Endothelial cell of umbilical vein (primary cell): ENCODE data around the gene AHRR. TPM values are rescaled to one million over a fixed set of nuclear protein-coding genes. Genes with fewer than 3 reads are reported as not detected.

Experiments used
- BruUV-seq: library from RNA; stranded (reverse); fragments of 400-500 nt; replicated peaks from 2 replicates; lab custom pipeline; 2021; lab: Mats Ljungman, UMichigan
- CTCF ChIA-PET: fragments of 300-600, 350-600 bp; sonication (Branson Sonifier 250); formaldehyde crosslinking; loops from one replicate; lab custom pipeline; 2021; ENCODE audit warnings: antibody characterized with exemption, inconsistent platforms; lab: Charles Lee
- POLR2A ChIA-PET: fragments of 300-600, 350-600 bp; sonication (Branson Sonifier 250); formaldehyde crosslinking; loops from one replicate; lab custom pipeline; 2021; ENCODE audit warnings: antibody characterized with exemption, inconsistent platforms; lab: Charles Lee
- DNase-seq: peaks from one replicate; pipeline ENCODE4 v3.0.0-alpha.2; 2011; ENCODE audit warnings: low read depth, low spot score
- FAIRE-seq: peaks from 2 replicates; lab custom pipeline; 2011; peaks lifted over from hg19 to GRCh38; lab: Jason Lieb, UNC
- H2AFZ ChIP-seq: 2 replicates; pipeline ENCODE4 v1.6.0; 2012; ENCODE audit warnings: low read depth, low read length, control low read depth, inconsistent platforms
- H3K27ac ChIP-seq: 2 replicates; pipeline ENCODE4 v1.5.1; 2011; ENCODE audit warnings: low read depth, mild to moderate bottlenecking, control low read depth, low read length, moderate library complexity; ENCODE audit not compliant: insufficient read depth
- H3K27me3 ChIP-seq, 2 experiments: 2 replicates each; pipeline versions ENCODE4 v1.6.0 to v1.6.1; 2011; ENCODE audit warnings: low read length in 2 of 2, mixed read lengths in 1 of 2; ENCODE audit not compliant: control insufficient read depth in 2 of 2, insufficient read depth in 2 of 2
- H3K36me3 ChIP-seq, 2 experiments: 2 replicates in 1 of 2; 3 replicates in 1 of 2; pipeline ENCODE4 v1.5.1; 2011; ENCODE audit warnings: low read length in 2 of 2, mild to moderate bottlenecking in 1 of 2, moderate library complexity in 1 of 2; ENCODE audit not compliant: control insufficient read depth in 2 of 2, insufficient read depth in 2 of 2; ENCODE audit errors: extremely low read depth in 1 of 2
- H3K4me1 ChIP-seq: 3 replicates; pipeline ENCODE4 v1.5.1; 2011; ENCODE audit warnings: mild to moderate bottlenecking, low read length; ENCODE audit not compliant: control insufficient read depth, insufficient read depth; ENCODE audit errors: extremely low read depth
- H3K4me2 ChIP-seq: 2 replicates; pipeline ENCODE4 v1.6.1; 2011; ENCODE audit warnings: low read length, control low read depth, mixed read lengths; ENCODE audit not compliant: insufficient read depth
- H3K4me3 ChIP-seq, 3 experiments: fragments of 200-600 bp in 1 of 3; sonication (generic), shearing (Covaris generic) in 1 of 3; replicated peaks in 1 of 3; 2 replicates each; pipeline ENCODE4 v1.5.1; 2011 to 2016; ENCODE audit warnings: control low read depth in 3 of 3, low read length in 3 of 3, mild to moderate bottlenecking in 2 of 3, inconsistent platforms in 1 of 3, low read depth in 1 of 3, moderate library complexity in 1 of 3; ENCODE audit not compliant: insufficient read depth in 1 of 3
- H3K79me2 ChIP-seq: 2 replicates; pipeline ENCODE4 v1.6.0; 2012; ENCODE audit warnings: low read length, inconsistent platforms; ENCODE audit not compliant: control insufficient read depth, insufficient read depth
- H3K9ac ChIP-seq: replicated peaks from 2 replicates; pipeline ENCODE3; 2011; ENCODE audit warnings: low read length, control low read depth; ENCODE audit not compliant: insufficient read depth; ENCODE audit errors: extremely low read depth
- H3K9me1 ChIP-seq: replicated peaks from 3 replicates; pipeline ENCODE4 v1.6.0; 2011; ENCODE audit warnings: mild to moderate bottlenecking, low read length; ENCODE audit not compliant: control insufficient read depth, insufficient read depth; ENCODE audit errors: extremely low read depth
- H3K9me3 ChIP-seq: replicated peaks from 2 replicates; pipeline ENCODE4 v1.5.1; 2012; ENCODE audit warnings: low read length, inconsistent platforms; ENCODE audit not compliant: control insufficient read depth, insufficient read depth
- H4K20me1 ChIP-seq: replicated peaks from 2 replicates; pipeline ENCODE3; 2011; ENCODE audit warnings: mild to moderate bottlenecking, low read length; ENCODE audit not compliant: control insufficient read depth, insufficient read depth; ENCODE audit errors: extremely low read depth
- EZH2 ChIP-seq: IDR thresholded peaks from 2 replicates; pipeline ENCODE4 v1.6.1; 2012; ENCODE audit warnings: borderline replicate concordance, low read depth, mild to moderate bottlenecking, moderate library complexity, low read length, inconsistent platforms; ENCODE audit not compliant: severe bottlenecking
- FOS ChIP-seq: IDR thresholded peaks from 2 replicates; pipeline ENCODE4 v1.6.1; 2011; ENCODE audit warnings: mild to moderate bottlenecking, low read length, moderate library complexity, borderline replicate concordance; ENCODE audit not compliant: insufficient read depth
- GATA2 ChIP-seq: IDR thresholded peaks from 2 replicates; pipeline ENCODE4 v1.7.0; 2011; ENCODE audit warnings: low read depth, mild to moderate bottlenecking, moderate library complexity, mixed read lengths, low read length; ENCODE audit not compliant: insufficient read length, insufficient read depth
- JUN ChIP-seq: IDR thresholded peaks from 2 replicates; pipeline ENCODE4 v1.6.1; 2011; ENCODE audit warnings: borderline replicate concordance, low read depth; ENCODE audit not compliant: insufficient read length, insufficient read depth
- MAX ChIP-seq: IDR thresholded peaks from 2 replicates; pipeline ENCODE4 v1.6.1; 2011; ENCODE audit not compliant: insufficient read depth, insufficient read length
- MYC ChIP-seq: IDR thresholded peaks from one replicate; pipeline ENCODE4 v1.6.1; 2011; ENCODE audit warnings: mild to moderate bottlenecking, low read depth, low read length
- POLR2A ChIP-seq: IDR thresholded peaks from 2 replicates; pipeline ENCODE4 v1.6.1; 2012; ENCODE audit warnings: low read depth, mild to moderate bottlenecking, control low read depth, low read length
- POLR2AphosphoS5 ChIP-seq: IDR thresholded peaks from 2 replicates; pipeline ENCODE4 v1.6.1; 2012; ENCODE audit warnings: low read depth, mild to moderate bottlenecking, control low read depth, low read length, moderate library complexity; ENCODE audit not compliant: insufficient read depth
- dilution Hi-C: fragments of 300-500 bp; cut with MboI; formaldehyde crosslinking; loops from one replicate; pipeline ENCODE4 v1.15.0; 2019; ENCODE audit warnings: low sequenced_read_pairs; ENCODE audit not compliant: extremely low pct_ligation_motif_present
- intact Hi-C: fragments of 100-400 bp; cut with micrococcal nuclease; formaldehyde crosslinking; loops from one replicate; pipeline ENCODE4 v1.10.0; 2022
- polyA plus RNA-seq, 4 experiments: library from polyadenylated mRNA; depleted of rRNA in 3 of 4; stranded (reverse) in 3 of 4; unstranded in 1 of 4; fragments of >200 nt; gene quantifications; 2 replicates each; pipeline versions ENCODE4 v1.2.1 to v1.2.3, GENCODE V29; 2011 to 2012; ENCODE audit warnings: missing spikeins in 1 of 4
- total RNA-seq: library from RNA; stranded (reverse); gene quantifications from 2 replicates; pipeline ENCODE4 v1.2.3, GENCODE V29; 2021
- TF ChIP-seq, protein P1 (sequence below), 2 donors: IDR thresholded peaks; 1 replicate in 1 of 2; 2 replicates in 1 of 2; pipeline ENCODE4 v1.5.1; 2011; ENCODE audit warnings: low read length in 2 of 2, mild to moderate bottlenecking in 2 of 2, moderate library complexity in 2 of 2, control low read depth in 1 of 2, inconsistent platforms in 1 of 2, low read depth in 1 of 2; ENCODE audit not compliant: insufficient read depth in 1 of 2; ENCODE audit errors: extremely low read depth in 1 of 2

AHRR gene
- total and polyA plus RNA-seq, 2 donors (not counting 3 experiments of a cell fraction or from before 2014, with no cell fraction given), result 3.1 to 7.3 TPM

DNA sequence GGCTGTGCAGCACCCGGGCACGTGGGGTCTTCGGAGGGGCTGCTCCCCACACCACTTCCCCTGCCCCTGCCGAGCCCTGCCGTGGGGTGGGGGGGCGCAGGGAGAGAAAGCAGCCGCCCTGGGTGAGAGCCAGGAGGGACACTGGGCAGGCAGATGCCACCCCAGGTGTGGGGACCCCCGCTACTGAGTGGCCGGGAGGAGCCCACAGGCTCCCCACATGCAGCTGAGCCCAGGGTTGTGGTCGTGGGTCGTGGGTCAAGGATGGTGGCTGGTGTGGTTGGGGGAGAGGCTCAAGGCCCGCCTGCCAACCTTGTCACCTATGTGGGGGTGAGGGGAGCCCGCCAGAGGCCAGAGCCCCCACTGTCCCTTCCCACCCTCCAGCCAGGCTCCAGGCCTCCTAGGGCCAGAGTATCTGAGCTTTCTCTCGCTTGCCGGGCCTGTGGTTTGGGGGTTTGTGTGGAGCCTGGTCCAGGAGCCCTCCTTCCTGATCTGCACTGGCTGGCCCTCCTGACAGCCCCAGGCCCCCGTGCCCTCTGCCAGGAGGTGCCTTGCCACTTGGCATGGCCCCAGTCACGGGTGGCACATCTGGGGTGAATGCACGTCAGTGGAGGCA lies 157.0 kb downstream of the AHRR start:
- Histone ChIP-seq H3K4me3 (no peak overlapping the region), H3K79me2 (no peaks in the 10 kb centered on the region), H3K9me3 (no peaks in the 10 kb centered on the region), H3K9ac (no peak overlapping the region), H3K27ac (no peak overlapping the region), H3K9me1 (no peaks in the 10 kb centered on the region), H2AFZ (no peak overlapping the region), H4K20me1 (no peaks in the 10 kb centered on the region), H3K36me3 (no peaks in the 10 kb centered on the region), H3K27me3 (peaks cover 5 to 10% of the 10 kb centered on the region in 2 experiments), H3K4me2 (no peak overlapping the region), H3K4me1 (no peaks in the 10 kb centered on the region)
- dilution Hi-C loops, result no loop called here
- no TSS peak for BruUV-seq
- DNase-seq, result no peak
- no peak for FAIRE-seq
- ChIA-PET POLR2A (no interaction called here), CTCF (no interaction called here)
- intact Hi-C loops, result no loop called here
- TF ChIP-seq EZH2, result no peak
- no peak for TF ChIP-seq FOS
- no peak for TF ChIP-seq POLR2AphosphoS5
- TF ChIP-seq MYC, result no peak
- TF ChIP-seq POLR2A, result no peak
- no peak for TF ChIP-seq GATA2
- no peak for TF ChIP-seq JUN
- TF ChIP-seq MAX, result no peak
- TF ChIP-seq, protein P1, sequence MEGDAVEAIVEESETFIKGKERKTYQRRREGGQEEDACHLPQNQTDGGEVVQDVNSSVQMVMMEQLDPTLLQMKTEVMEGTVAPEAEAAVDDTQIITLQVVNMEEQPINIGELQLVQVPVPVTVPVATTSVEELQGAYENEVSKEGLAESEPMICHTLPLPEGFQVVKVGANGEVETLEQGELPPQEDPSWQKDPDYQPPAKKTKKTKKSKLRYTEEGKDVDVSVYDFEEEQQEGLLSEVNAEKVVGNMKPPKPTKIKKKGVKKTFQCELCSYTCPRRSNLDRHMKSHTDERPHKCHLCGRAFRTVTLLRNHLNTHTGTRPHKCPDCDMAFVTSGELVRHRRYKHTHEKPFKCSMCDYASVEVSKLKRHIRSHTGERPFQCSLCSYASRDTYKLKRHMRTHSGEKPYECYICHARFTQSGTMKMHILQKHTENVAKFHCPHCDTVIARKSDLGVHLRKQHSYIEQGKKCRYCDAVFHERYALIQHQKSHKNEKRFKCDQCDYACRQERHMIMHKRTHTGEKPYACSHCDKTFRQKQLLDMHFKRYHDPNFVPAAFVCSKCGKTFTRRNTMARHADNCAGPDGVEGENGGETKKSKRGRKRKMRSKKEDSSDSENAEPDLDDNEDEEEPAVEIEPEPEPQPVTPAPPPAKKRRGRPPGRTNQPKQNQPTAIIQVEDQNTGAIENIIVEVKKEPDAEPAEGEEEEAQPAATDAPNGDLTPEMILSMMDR (IDR thresholded peaks at IDR 0.05; ENCODE audit: extremely low read depth in 1 of 2, insufficient read depth in 1 of 2, low read depth in 1 of 2, low read length in 2 of 2), result no peak
